Fibroblast of mammary gland (primary cell): Measurements from ENCODE around the gene KCTD16.
A peak's percentile ranks its signal among the peaks of the same experiment; 100 is the strongest.

ENCODE experiments used
- DNase-seq: peaks from one replicate; pipeline ENCODE4 v3.0.0-alpha.2; 2010; ENCODE audit warnings: low read depth
- H3K4me3 ChIP-seq: 2 replicates; pipeline ENCODE4 v1.5.1; 2011; ENCODE audit warnings: low read depth, mild to moderate bottlenecking, low read length, moderate library complexity; ENCODE audit not compliant: control insufficient read depth
- TF ChIP-seq, protein P1 (sequence below): conservative IDR thresholded peaks from 2 replicates; pipeline ENCODE4 v1.5.1; 2011; ENCODE audit warnings: low read depth, low read length, inconsistent platforms; ENCODE audit not compliant: control insufficient read depth, insufficient read depth

KCTD16 gene

DNA sequence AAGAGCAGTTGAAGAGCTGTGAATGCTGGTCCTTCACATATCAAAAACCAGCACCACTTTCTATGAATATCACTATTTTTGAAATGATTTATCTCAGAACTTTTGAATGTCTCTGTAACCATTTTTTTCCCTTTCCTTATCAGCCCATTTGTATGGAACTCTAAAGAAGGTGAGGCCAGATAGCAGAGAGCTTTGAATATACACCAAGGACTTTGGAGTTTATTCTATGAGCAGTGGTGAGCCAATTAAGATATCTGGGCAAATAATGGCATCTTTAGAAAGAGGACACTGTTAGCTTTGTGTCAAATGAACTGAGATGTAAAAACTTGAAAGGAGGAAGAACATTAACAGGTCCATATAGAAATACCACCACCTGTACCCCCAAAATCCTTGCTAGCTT is 22.0 kb downstream of the KCTD16 start:
- TF ChIP-seq, protein P1, sequence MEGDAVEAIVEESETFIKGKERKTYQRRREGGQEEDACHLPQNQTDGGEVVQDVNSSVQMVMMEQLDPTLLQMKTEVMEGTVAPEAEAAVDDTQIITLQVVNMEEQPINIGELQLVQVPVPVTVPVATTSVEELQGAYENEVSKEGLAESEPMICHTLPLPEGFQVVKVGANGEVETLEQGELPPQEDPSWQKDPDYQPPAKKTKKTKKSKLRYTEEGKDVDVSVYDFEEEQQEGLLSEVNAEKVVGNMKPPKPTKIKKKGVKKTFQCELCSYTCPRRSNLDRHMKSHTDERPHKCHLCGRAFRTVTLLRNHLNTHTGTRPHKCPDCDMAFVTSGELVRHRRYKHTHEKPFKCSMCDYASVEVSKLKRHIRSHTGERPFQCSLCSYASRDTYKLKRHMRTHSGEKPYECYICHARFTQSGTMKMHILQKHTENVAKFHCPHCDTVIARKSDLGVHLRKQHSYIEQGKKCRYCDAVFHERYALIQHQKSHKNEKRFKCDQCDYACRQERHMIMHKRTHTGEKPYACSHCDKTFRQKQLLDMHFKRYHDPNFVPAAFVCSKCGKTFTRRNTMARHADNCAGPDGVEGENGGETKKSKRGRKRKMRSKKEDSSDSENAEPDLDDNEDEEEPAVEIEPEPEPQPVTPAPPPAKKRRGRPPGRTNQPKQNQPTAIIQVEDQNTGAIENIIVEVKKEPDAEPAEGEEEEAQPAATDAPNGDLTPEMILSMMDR: no peak
- DNase-seq: no peak
- H3K4me3 ChIP-seq: no peak overlapping the region

DNA sequence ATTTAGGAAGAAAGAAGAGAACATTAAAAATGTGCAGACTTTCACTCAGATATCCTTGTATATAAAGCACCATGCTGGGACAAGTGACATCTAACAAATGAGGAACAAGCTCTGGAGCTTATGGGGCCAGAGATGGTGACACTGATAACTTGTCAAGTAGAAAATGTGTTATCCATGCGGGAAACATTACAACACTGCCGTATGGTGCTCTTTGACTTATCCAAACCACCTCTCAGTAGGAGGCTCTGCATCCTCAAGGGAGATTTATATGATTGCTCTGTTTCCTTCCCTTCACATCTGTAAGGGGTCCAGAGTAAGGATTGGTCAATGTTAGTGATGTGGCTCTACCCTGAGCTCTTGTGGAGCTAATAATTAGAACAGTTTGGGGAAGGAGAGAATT is 23.5 kb downstream of the KCTD16 start:
- no peak overlapping the region for H3K4me3 ChIP-seq
- TF ChIP-seq, protein P1: no peak
- DNase-seq: no peak

DNA sequence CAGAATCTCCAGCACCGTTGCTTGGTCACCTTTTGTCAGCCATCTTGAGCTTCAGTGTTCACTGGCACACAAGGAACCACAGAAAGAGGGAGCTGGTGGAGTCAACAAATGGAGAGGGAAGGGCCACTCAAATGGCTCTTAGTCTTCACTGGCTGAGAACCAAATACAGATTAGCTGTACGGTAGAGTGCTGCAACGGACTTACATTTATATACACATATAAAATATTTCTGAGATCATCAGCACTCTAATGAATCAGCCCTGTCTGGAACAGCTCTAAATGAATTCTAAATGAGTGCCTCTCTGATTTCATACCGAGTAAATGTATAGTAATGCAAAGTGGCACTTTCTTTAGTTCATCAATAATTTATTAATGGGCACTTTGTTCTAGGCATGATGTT is 24.8 kb downstream of the KCTD16 start:
- DNase-seq: peak; percentile 50
- TF ChIP-seq, protein P1: no peak
- no peak overlapping the region for H3K4me3 ChIP-seq

DNA sequence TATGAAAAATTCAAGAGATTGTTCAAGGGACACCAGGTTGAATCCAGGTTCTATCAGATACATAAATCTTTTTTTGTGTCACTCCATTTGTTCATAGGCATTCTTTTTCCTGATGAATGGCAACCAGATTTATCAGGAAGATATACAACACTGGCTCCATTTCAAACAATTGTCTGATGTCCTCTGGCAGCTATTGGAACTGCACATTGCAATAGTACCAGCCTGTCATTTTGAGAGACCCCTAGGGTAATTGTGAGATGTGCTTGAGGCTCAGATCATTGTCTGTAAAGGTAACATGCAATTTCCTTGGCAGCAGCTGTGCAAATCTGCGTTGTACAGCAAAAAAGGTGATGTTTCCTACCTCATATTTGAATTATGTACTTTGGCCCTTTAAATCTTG is 25.9 kb downstream of the KCTD16 start:
- DNase-seq: no peak
- TF ChIP-seq, protein P1: no peak
- no peak overlapping the region for H3K4me3 ChIP-seq

DNA sequence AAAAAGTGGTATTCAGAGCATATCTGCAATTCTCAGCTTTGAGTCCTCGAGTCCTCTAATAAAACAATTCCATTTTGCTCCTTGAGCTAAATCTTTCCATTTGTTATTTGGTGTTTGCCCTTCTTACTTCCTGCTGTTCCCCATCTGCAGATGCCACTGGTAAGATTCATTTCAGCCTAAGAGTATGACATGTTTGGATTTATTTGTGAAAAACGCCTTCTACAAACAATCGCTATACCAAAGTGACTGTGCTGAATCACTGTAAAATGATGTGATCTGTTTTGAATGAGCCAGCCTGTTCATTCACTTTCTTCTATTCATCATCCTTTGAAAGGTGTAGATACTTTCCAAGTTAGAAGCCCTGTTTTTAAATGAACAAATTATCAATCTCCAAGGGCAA is 27.7 kb downstream of the KCTD16 start:
- peak; percentile 50 for DNase-seq
- TF ChIP-seq, protein P1: no peak
- H3K4me3 ChIP-seq: no peak overlapping the region

- no peak for DNase-seq
- TF ChIP-seq, protein P1: no peak
Measured at GRCh38 chr5:144201588-144201987, 30.9 kb downstream of the KCTD16 start.

DNA sequence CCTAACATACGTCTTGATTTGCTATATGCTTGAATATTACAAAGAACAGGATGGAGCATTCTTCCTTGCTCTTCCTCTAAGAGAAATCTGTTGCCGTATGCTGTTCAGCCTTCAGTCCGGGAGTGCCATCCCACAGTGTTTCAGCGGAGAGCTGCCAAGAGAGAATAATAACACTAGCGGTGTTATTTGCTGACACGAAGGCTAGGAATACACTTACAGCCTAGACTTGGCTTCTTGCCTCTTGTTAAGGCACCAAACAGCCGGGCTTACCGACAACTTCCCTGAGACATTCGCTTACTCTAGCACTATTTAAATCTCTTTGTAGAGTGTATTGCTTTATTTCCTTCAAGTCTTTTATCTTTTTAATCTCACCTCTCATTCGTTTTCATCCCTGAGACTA is 31.4 kb downstream of the KCTD16 start:
- H3K4me3 ChIP-seq: no peak overlapping the region
- TF ChIP-seq, protein P1: no peak
- no peak for DNase-seq

More at GRCh38 chr5:144201588-144201987, 30.9 kb downstream of the KCTD16 start:
- no peak overlapping the region for H3K4me3 ChIP-seq
